ENCODE results near the gene AGAP4.
"Not testable (repeated sequence)": the region's sequence is repeated elsewhere in the genome, so short reads cannot be mapped to it uniquely, and the experiment has no call there.

GRCh38 chr10:45804996-45805395 is 42.3 kb downstream of the AGAP4 start:
- TF ChIP-seq, protein P1, sequence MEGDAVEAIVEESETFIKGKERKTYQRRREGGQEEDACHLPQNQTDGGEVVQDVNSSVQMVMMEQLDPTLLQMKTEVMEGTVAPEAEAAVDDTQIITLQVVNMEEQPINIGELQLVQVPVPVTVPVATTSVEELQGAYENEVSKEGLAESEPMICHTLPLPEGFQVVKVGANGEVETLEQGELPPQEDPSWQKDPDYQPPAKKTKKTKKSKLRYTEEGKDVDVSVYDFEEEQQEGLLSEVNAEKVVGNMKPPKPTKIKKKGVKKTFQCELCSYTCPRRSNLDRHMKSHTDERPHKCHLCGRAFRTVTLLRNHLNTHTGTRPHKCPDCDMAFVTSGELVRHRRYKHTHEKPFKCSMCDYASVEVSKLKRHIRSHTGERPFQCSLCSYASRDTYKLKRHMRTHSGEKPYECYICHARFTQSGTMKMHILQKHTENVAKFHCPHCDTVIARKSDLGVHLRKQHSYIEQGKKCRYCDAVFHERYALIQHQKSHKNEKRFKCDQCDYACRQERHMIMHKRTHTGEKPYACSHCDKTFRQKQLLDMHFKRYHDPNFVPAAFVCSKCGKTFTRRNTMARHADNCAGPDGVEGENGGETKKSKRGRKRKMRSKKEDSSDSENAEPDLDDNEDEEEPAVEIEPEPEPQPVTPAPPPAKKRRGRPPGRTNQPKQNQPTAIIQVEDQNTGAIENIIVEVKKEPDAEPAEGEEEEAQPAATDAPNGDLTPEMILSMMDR (IDR thresholded peaks at IDR 0.05; ENCODE audit: low read depth, low read length) = not testable (repeated sequence)
- TF ChIP-seq POLR2A (IDR thresholded peaks at IDR 0.05; ENCODE audit: extremely low read depth, insufficient read length) = not testable (repeated sequence)

Data from NB4 (cell line).